Measurements from ENCODE around the gene RRAS.

RRAS gene

DNA sequence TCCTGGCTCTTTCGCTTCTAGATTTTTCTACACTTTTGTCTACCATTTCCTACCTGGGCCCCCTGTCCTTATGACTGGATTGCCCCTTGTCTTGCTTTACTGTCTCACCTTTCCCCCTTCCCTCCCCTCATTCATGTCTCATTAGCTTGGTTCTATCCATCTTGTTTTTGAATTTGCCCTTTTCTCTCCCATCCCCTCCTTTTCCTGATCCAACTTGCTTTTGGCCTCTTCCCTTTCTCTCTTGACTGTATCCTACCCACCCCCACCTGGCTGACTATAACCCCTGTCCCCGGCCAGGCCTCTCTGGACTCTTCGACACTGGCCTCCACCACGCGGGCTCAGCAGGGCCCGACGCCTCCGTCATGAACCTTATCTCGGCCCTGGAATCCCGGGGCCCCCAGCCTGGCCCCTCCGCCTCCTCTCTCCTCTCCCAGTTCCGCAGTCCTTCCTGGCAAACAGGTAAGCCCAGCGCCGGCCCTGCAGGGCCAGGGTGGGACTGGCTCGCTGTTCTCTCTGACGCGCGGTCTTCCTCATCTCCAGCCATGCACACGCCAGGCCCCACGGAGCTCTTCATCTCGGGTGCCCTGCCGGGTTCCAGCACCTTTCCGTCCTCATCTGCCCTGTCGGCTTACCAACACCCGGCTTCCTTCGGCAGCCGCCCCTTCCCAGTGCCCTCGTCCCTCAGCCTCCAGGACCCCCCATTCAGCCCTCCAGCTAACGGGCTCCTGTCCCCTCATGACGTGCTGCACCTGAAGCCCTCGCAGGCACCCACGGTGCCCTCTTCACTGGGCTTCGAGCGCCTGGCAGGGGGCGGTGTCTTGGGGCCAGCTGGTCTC, 45.6 kb downstream of the RRAS start:
- Histone ChIP-seq H3K4me1 (ENCODE audit: control insufficient read depth, insufficient read depth, low read length) (peaks cover 9% of the 10 kb centered on the region), H3K4me3 (ENCODE audit: low read depth, low read length) (peak overlapping the region; percentile 3), H3K36me3 (ENCODE audit: control insufficient read depth, insufficient read depth, low read length) (peaks cover 44% of the 10 kb centered on the region), H3K9me3 (ENCODE audit: control insufficient read depth, insufficient read depth, low read length) (no peaks in the 10 kb centered on the region), H3K9ac (ENCODE audit: low read depth, low read length) (no peak overlapping the region), H3K27me3 (ENCODE audit: control insufficient read depth, insufficient read depth, low read length) (no peaks in the 10 kb centered on the region)

DNA sequence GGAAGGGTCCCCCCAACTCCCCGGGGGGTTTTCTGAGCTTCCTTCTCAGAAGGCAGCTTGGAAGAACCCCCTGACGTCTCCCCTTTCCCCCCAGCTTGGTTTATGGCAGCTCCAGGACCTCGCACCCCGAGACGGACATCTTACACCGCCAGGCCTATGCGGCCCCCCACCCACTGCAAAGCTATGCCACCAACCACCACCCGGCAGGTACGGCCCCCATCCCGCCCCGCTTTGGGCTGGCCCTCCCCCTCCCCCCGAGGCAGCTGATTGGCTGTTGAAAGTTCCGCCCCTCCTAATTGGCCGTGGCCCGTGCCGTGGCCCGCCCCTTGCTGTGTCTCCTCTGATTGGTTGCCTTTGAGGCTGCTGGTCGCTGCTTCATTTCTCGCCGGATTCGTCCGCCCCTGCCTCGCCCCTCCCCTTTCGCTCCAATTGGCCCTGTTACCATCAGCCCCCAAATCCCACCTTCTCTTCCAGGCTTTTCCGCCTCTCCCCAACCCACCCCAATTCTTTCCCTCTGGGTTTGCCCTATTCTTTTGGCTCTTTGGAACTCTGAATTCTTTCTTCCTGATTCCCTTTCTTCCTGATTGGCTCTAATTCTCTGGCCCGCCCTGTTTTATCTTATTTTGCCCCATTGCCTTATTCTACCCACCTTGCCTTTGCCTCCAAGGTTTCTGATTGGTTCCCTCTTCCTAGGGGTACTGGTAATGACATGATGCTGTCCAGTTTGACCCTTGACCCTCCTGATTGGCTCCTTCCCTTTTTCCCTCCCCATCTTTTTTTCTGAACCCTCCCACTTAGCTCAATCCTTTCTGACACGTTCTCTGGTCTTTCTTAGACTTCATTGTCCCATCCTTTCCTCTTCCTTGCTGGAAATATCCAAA, 46.5 kb downstream of the RRAS start:
- Histone ChIP-seq H3K9me3 (ENCODE audit: control insufficient read depth, insufficient read depth, low read length) (no peaks in the 10 kb centered on the region), H3K4me1 (ENCODE audit: control insufficient read depth, insufficient read depth, low read length) (peaks cover 9% of the 10 kb centered on the region), H3K4me3 (ENCODE audit: low read depth, low read length) (peak overlapping the region; percentile 81), H3K36me3 (ENCODE audit: control insufficient read depth, insufficient read depth, low read length) (peaks cover 35% of the 10 kb centered on the region), H3K9ac (ENCODE audit: low read depth, low read length) (peak overlapping the region; percentile 47), H3K27me3 (ENCODE audit: control insufficient read depth, insufficient read depth, low read length) (no peaks in the 10 kb centered on the region)

DNA sequence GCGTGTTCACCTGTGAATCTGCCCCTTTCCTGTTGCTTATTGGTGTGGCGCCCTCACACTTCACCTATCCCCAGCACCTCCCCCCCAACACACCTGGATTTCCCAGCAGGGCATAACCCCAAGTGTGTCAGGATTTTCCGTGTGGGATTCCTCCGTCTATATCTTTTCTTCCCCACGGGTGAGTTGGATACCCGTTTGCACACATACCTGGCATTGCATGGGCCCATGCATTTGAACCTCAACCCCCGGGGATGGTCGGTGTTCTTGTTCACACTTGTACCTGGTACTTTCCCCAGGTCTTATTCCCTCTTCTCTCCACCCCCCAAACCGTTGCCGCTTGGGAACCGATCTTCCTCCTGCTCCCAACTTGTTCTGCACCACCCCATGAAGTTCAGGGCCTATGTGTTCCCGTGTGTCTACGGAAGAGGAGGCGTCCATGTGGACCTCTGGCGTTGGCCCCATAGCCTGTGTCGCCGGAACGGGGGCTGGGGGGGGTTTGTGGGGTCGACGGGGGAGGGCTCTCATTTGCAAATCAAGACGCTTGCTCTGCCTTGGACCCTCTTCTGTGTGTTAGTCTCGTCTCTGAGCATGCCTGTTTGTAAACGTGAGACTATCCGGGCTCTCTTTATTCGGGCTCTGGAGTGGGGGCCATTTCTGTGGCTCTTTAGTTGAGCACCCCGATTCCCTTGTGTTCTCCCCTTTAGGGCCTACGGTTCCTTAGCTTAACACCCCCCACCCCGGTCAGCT, 47.3 kb downstream of the RRAS start:
- H3K4me3 ChIP-seq (ENCODE audit: low read depth, low read length), result peak overlapping the region; percentile 81
- H3K27me3 ChIP-seq (ENCODE audit: control insufficient read depth, insufficient read depth, low read length), result no peaks in the 10 kb centered on the region
- H3K9ac ChIP-seq (ENCODE audit: low read depth, low read length), result peak overlapping the region; percentile 81
- peaks cover 9% of the 10 kb centered on the region for H3K4me1 ChIP-seq (ENCODE audit: control insufficient read depth, insufficient read depth, low read length)
- peaks cover 29% of the 10 kb centered on the region for H3K36me3 ChIP-seq (ENCODE audit: control insufficient read depth, insufficient read depth, low read length)
- no peaks in the 10 kb centered on the region for H3K9me3 ChIP-seq (ENCODE audit: control insufficient read depth, insufficient read depth, low read length)

DNA sequence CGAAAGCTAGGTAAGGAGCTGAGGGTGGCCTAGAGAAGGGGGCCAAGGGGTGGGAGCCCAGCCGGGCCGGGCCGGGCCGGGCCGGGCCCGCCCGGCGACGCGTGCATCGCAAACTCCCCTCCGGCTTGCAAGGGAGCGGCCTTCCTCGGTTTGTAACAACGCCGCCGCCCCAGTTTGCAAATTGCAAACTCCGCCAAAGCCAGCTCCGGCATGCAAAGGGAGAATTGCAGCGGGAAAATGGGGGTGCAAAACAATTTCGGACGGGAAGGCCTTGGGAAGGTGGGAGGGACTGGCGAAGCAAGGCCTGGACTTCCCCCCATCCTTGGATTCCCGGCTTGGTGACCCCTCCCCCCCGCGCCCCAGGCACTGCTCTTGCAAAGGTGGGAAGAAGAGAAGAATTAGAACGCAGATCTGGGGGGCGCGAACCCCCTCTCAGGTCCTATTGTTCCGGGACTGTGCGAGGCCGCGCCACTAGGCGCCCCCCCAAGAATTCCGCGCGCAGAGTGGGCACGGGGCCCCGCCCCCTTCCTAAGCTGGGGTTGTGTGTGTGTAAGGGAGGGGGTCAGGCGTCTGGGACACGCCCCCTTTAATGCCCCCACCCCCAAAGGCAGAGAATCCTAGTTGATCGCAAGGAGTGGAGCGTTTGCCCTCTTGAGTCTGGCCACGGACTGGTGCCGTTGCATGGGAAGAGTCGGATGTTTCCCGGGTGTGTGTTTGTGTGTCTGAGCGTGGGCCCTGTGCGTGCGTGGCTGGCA, 48.0 kb downstream of the RRAS start:
- peak overlapping the region; percentile 81 for H3K4me3 ChIP-seq (ENCODE audit: low read depth, low read length)
- H3K9me3 ChIP-seq (ENCODE audit: control insufficient read depth, insufficient read depth, low read length), result no peaks in the 10 kb centered on the region
- H3K9ac ChIP-seq (ENCODE audit: low read depth, low read length), result peak overlapping the region; percentile 81
- H3K27me3 ChIP-seq (ENCODE audit: control insufficient read depth, insufficient read depth, low read length), result no peaks in the 10 kb centered on the region
- H3K36me3 ChIP-seq (ENCODE audit: control insufficient read depth, insufficient read depth, low read length), result peaks cover 24% of the 10 kb centered on the region
- H3K4me1 ChIP-seq (ENCODE audit: control insufficient read depth, insufficient read depth, low read length), result peaks cover 9% of the 10 kb centered on the region

DNA sequence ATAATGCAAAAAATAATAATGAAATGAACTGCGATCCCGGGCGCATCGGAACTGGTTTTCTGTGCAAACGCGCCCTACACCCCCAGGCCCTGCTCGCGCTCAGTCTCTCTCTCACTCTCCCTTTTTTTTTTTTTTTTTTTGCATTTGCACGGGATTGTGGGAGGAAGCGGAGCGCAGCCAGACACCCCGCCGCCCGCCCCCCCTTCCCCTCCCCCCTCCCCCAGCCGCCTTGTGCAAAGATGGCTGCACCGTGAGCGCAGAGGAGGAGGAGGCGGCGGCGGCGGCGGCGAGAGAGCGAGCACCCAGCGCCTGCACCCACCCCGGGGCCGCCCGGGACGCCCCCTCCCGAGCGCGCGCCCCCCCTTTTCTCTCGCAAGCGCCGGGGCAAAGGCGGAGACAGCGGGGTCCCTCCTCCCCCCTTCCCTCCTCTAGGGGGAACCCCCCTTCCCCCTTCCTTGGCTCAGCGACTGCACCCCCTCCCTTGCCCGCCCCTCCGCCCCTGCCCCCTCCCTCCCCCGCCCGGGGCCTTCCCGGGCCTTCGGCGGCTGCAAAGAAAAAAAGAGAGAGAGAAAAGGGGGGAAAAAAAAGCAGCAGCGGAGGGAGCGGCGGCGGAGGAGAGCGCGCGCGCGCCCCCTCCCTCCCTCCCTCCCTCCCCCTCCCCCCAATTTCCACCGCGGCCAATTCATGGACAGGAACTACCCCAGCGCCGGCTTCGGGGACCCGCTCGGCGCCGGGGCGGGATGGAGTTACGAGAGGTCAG, 48.8 kb downstream of the RRAS start, which contains the start of gene PRR12:
TSS of gene PRR12 (plus strand) at position 212 of the 760 bp plus-strand sequence. CDS start at position 685, 473 bp downstream.
- peak within 1 kb of the TSS; percentile 98 for H3K4me3 ChIP-seq (ENCODE audit: low read depth, low read length)
- no peaks in the 10 kb centered on the region for H3K9me3 ChIP-seq (ENCODE audit: control insufficient read depth, insufficient read depth, low read length)
- H3K27me3 ChIP-seq (ENCODE audit: control insufficient read depth, insufficient read depth, low read length), result no peaks in the 10 kb centered on the region
- H3K4me1 ChIP-seq (ENCODE audit: control insufficient read depth, insufficient read depth, low read length), result peaks cover 9% of the 10 kb centered on the region
- H3K9ac ChIP-seq (ENCODE audit: low read depth, low read length), result peak within 1 kb of the TSS; percentile 90
- peaks cover 22% of the 10 kb centered on the region for H3K36me3 ChIP-seq (ENCODE audit: control insufficient read depth, insufficient read depth, low read length)

DNA sequence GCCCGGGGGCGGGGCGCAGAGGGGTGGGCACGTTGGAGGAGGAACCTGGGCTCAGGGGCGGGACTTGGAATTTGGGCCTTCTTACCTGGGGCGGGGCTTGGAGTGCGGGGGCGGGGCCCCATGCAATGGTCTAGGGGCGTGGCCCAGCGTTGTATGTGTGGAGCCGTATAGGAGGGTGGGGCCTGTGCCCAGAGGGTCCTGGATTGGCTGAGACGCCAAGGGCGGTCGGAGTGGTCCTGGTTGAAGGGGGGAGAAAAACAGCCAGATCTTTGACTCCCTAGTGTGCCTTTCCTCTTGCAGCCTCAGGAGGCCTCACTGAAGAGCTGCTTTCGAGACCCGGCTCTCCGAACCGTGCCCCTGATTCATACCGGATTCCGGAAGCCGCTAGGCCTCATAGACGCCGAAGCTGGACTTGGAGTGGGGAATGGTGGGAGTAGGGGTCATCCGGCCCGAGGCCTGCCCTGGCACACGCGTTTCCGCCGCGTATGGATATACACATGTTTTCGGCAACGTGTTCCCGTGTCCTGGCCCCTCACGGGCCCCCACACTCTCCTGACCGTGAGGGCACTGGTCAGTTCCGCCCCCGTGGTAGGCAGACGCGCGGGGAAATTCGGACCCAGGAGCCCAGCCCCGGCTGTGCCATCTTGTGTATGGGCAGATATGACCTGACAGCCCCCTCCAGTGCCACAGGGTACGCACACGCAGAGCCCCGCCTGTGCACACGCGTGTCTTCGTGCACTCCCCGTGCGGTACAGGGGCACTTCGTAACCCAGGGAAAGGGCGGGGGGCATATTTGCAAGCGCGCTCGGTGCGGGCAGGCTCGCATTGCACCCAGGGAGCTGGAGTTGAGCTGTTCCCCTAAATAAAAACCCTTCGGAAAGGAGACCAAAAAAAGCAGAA, 49.6 kb downstream of the RRAS start:
- peak overlapping the region; percentile 98 for H3K4me3 ChIP-seq (ENCODE audit: low read depth, low read length)
- peaks cover 11% of the 10 kb centered on the region for H3K4me1 ChIP-seq (ENCODE audit: control insufficient read depth, insufficient read depth, low read length)
- no peaks in the 10 kb centered on the region for H3K9me3 ChIP-seq (ENCODE audit: control insufficient read depth, insufficient read depth, low read length)
- H3K27me3 ChIP-seq (ENCODE audit: control insufficient read depth, insufficient read depth, low read length), result no peaks in the 10 kb centered on the region
- H3K36me3 ChIP-seq (ENCODE audit: control insufficient read depth, insufficient read depth, low read length), result peaks cover 17% of the 10 kb centered on the region
- H3K9ac ChIP-seq (ENCODE audit: low read depth, low read length), result peak overlapping the region; percentile 90

DNA sequence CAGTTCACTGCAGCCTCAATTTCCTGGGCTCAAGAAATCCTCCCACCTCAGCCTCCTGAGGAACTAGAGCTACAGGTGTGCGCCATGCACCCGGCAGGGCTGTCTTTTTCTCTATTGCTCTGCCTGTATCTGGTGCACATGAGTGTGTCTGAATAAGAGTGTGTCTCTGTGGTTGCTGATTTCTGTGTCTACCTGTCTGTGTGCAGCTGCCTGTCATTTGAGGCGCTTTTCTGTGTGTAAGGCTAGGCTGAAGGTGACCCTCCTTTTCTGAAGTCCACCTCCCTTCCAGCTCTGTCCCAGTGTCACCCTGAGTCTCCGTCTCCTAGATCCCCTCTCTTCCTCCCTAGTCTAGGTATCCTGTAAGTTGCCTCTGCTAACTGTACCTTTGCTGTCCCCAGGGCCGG, 50.4 kb downstream of the RRAS start:
- no peaks in the 10 kb centered on the region for H3K27me3 ChIP-seq (ENCODE audit: control insufficient read depth, insufficient read depth, low read length)
- peaks cover 14% of the 10 kb centered on the region for H3K4me1 ChIP-seq (ENCODE audit: control insufficient read depth, insufficient read depth, low read length)
- H3K9ac ChIP-seq (ENCODE audit: low read depth, low read length), result peak overlapping the region; percentile 54
- peaks cover 10% of the 10 kb centered on the region for H3K36me3 ChIP-seq (ENCODE audit: control insufficient read depth, insufficient read depth, low read length)
- H3K9me3 ChIP-seq (ENCODE audit: control insufficient read depth, insufficient read depth, low read length), result no peaks in the 10 kb centered on the region
- H3K4me3 ChIP-seq (ENCODE audit: low read depth, low read length), result peak overlapping the region; percentile 39

DNA sequence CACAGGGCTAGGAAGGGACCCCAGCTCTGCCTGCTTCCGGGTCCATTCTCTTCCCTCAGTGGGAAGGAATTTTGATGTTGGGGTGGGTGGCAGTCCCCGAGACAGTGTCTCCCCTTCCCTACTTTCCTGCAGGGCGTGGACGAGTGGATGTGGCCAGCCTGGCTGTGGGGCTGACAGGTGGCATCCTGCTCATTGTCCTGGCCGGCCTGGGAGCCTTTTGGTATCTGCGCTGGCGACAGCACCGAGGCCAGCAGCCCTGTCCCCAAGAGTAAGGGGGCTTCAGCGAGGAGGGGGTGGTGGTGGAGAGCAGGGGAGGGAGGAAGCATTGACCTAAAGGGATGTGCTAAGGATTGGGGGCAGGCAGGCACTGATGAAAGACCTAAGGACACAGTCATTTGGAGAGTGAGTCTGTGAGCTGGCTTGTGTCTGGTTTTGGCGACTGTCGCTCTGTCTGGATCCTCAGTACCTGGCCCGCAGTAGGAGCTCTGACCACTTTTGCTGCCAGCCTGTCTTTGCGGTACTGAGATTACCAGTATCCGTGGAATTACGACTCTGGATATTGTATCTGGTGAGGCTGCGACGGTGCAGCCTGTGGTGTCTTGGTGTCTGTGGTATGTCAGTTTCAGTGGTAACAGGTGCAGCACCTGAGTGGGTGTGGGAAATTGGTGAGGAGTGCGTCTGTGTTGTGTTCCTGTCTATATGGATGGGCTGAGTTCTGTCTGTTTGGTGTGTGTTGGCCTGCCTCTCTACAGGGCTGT, 51.4 kb downstream of the RRAS start:
- Histone ChIP-seq H3K27me3 (ENCODE audit: control insufficient read depth, insufficient read depth, low read length) (no peaks in the 10 kb centered on the region), H3K9me3 (ENCODE audit: control insufficient read depth, insufficient read depth, low read length) (no peaks in the 10 kb centered on the region), H3K36me3 (ENCODE audit: control insufficient read depth, insufficient read depth, low read length) (peaks cover 2% of the 10 kb centered on the region), H3K9ac (ENCODE audit: low read depth, low read length) (no peak overlapping the region), H3K4me1 (ENCODE audit: control insufficient read depth, insufficient read depth, low read length) (peaks cover 8% of the 10 kb centered on the region), H3K4me3 (ENCODE audit: low read depth, low read length) (no peak overlapping the region)

DNA sequence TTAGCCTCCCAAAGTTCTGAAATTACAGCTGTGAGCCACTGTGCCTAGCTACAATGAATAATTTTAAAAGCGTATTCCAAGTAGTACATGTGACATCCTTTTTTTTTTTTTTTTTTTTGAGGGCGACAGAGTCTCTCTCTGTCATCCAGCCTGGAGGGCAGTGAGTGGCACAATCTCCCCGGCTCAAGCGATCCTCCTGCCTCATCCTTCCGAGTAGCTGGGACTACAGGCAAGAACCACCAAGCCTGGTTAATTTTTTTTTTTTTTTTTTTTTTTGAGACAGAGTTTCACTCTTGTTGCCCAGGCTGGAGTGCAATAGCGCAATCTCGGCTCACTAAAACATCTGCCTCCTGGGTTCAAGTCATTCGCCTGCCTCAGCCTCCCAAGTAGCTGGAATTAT, 52.7 kb downstream of the RRAS start:
- H3K9me3 ChIP-seq (ENCODE audit: control insufficient read depth, insufficient read depth, low read length), result no peaks in the 10 kb centered on the region
- H3K4me3 ChIP-seq (ENCODE audit: low read depth, low read length), result no peak overlapping the region
- no peaks in the 10 kb centered on the region for H3K36me3 ChIP-seq (ENCODE audit: control insufficient read depth, insufficient read depth, low read length)
- peaks cover 8% of the 10 kb centered on the region for H3K4me1 ChIP-seq (ENCODE audit: control insufficient read depth, insufficient read depth, low read length)
- H3K27me3 ChIP-seq (ENCODE audit: control insufficient read depth, insufficient read depth, low read length), result no peaks in the 10 kb centered on the region
- no peak overlapping the region for H3K9ac ChIP-seq (ENCODE audit: low read depth, low read length)
